HG03558 (cell line): ENCODE results near the gene MFNG.
"Not testable (repeated sequence)": the region's sequence is repeated elsewhere in the genome, so short reads cannot be mapped to it uniquely, and the experiment has no call there.

Experiments used
- ATAC-seq: cut with Tn5 transposase; IDR thresholded peaks from one replicate; pipeline ENCODE4 v1.9.1; 2021; ENCODE audit warnings: moderate number of reproducible peaks; ENCODE audit not compliant: unreplicated experiment; ENCODE audit errors: extremely low read depth

Gene MFNG, protein sequence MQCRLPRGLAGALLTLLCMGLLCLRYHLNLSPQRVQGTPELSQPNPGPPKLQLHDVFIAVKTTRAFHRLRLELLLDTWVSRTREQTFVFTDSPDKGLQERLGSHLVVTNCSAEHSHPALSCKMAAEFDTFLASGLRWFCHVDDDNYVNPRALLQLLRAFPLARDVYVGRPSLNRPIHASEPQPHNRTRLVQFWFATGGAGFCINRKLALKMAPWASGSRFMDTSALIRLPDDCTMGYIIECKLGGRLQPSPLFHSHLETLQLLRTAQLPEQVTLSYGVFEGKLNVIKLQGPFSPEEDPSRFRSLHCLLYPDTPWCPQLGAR

DNA sequence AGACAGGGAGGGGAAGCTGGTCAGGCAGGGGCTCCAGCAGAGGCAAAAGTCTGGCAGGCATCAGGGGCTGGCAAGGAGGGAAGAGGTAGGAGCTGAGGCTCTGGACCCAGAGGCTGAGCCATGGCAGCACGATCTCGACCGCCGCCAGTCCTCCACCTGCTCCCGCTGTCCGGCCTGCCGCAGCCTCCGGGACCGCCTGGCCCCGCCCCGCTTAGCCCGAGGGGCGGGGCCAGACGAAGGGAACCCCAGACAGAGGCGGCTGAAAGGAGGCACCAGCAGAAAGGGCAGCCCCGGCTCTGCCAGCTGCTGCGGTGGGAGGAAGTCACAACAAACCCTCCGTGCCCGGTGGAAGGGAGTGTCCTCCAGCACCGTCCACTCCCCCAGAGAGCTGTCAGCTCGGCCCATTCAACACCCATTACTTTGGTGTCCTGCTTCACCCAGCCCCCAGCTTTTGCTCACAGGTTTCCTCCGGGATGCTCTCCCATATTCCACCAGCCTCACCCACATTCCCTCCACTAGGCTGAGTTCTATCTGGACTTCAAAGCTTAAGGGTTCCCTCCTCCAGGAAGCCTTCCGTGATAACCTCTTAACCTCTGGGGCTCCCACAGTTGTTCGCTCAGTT is at the start of gene MFNG:
MFNG (minus strand) TSS at position 161 of the 622 bp plus-strand sequence. CDS start 207 bp downstream, outside the sequence.
- no peak for ATAC-seq

DNA sequence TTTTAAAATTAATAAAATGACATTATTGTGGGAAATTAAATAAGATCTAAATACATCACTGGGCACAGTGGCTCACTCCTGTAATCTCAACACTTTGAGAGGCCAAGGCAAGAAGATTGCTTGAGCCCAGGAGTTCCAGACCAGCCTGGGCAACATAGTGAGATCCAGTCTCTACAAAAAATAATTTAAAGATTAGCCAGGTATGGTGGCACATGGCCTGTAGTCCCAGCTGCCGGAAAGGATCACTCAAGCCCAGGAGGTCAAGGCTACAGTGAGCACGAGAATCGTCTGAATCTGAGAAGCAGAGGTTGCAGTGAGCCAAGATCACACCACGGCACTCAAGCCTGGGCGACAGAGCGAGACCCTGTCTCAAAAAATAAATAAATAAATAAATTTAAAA is 49.0 kb upstream of the MFNG start:
- ATAC-seq = no peak

DNA sequence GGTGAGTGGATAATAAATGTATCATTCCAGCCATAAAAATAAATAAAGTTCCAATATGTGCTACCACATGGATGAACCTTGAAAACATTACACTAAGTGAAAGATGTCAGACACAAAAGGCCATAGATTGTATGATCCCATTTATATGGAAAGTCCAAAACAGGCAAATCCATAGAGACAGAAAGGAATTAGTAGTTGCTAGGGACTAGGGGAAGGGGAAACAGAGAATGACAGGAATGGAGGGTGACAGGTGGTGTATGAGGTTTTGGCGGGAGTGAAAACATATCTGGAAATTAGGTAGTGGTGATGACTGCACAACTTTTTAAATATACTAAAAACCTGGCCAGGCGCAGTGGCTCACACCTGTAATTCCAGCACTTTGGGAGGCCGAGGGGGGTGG is 48.3 kb upstream of the MFNG start:
- ATAC-seq = no peak

DNA sequence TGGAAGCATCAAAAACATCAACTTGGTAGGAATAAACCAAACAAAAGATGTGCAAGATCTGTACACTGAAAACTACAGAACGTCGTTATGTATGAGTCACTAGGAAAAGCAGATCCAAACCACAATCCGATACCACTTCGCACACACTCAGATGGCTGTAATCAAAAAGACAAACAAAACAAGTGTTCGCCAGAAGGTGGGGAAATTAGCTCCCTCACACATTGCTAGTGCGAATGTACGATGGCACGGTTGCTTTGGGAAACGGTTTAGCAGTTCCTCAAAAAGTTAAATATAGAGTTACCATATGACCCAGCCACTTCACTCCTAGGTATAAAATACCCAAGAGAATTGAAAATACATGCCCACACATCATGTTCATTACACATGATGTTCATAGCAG is 47.8 kb upstream of the MFNG start:
- ATAC-seq = no peak

DNA sequence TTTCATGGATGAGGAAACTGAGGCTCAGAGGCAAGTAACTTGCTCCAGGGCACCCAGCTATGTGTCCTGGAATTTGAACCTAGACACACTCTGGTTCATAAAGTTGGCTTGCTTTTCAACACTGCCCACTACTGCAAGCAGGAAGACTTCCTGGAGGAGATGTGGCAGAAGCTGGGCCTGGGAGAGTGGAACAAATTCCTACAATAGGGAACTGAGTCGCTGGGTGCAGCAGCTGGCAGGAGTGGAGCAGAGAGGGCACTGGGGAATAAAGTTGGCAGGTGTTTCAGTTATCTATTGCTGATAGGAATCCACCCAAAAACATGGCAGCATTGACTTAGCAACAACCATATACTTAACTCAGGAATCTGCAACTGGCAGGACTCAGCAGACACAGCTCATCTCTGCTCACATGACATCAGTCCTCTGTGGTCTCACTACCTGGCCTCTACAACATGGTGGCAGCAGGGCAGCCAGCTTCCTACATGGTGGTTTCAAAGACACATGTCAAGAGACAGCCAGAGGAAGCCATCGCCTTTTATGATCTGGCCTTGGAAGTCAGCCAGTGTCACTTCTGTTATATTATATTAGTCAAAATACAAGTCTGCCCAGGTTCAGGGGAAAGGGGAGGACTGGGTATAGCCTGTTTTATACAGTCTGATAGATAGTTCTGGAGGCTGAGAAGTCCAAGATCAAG is 43.6 kb upstream of the MFNG start:
- no peak for ATAC-seq

DNA sequence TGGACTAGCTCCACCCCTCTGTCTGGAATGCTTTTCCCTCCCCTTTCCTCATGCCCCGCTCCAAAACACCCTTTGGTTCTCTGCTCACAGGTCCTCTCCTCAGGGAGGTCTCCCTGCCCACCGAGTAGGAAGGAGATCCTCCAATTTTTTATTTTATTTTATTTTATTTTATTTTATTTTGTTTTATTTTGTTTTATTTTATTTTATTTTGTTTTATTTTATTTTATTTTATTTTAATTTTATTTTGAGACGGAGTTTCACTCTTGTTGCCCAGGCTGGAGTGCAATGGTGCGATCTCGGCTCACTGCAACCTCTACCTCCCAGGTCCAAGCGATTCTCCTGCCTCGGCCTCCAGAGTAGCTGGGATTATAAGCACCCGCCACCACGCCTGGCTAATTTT is 41.8 kb upstream of the MFNG start:
- not testable (repeated sequence) for ATAC-seq

DNA sequence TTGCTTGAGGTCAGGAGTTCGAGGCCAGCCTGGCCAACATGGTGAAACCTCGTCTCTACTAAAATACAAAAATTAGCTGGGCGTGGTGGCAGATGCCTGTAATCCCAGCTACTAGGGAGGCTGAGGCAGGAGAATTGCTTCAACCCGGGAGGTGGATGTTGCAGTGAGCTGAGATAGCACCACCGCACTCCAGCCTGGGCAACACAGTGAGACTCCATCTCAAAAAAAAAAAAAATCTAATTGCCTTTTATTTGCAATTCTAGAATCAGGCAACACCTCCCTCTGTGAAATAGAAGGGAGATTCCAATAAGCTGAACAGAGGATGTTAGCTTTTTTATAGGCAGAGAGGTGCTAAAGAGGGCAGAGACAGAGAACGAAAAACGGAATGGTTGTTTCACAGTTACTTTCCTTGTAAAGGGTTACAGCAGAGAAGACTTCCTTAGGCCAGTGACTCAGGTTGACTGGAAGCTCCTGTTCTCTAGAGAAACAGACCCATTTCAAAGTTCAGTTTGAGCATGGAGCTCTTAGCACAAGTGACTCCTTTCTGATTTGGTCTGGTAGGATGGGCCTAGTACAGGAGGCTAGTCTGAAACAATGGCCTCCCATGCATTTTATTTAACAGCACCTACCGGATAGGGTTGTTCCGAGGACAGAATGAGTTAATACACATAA is 41.0 kb upstream of the MFNG start:
- ATAC-seq = not testable (repeated sequence)

DNA sequence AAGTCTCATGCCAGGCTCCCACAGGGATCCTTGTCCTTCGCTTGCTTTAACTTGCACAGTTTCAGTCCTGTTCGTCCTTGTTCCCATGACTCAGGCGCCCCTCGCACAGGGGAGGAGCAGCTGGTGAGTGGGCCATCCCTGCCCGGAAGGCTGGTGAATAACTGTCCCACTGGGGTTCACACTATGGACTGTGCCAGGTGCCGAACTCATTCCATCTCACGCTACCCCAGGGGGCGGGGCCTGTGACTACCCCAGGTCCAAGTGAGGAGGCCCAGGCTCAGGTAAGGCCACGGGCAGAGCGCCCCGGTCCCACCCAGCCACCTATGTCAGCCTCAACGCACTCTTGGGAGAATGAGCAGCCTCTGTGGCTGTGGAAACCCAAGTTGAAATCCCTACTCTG is 40.2 kb upstream of the MFNG start:
- no peak for ATAC-seq

DNA sequence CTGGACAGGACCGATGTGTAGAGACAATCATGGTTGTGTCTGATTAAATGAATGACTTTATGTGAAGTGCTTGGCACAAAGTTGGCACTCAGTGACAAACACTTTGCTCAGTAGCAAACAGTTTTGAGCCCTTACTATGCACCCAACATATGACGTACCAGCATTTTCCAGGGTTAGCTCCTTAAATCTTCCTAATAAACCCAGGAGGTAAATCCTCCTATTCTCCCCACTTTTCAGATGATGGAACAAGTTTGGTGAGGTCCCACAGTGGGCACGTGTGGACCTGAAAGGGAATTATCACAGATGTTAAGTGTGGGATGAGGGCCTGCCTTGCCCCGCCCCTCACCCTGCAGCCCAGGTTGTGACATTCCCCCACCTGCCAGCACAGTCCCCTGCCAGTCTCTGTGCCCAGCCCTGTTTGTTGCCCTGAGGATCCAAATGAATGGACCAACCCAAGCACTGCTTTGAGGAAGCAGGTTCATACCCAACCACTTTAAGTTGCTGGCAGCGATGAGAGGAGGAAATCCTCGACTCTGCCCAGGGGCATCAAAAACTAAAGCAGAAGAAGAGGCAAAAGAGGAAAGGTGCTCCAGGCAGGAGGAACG is 39.7 kb upstream of the MFNG start:
- no peak for ATAC-seq

DNA sequence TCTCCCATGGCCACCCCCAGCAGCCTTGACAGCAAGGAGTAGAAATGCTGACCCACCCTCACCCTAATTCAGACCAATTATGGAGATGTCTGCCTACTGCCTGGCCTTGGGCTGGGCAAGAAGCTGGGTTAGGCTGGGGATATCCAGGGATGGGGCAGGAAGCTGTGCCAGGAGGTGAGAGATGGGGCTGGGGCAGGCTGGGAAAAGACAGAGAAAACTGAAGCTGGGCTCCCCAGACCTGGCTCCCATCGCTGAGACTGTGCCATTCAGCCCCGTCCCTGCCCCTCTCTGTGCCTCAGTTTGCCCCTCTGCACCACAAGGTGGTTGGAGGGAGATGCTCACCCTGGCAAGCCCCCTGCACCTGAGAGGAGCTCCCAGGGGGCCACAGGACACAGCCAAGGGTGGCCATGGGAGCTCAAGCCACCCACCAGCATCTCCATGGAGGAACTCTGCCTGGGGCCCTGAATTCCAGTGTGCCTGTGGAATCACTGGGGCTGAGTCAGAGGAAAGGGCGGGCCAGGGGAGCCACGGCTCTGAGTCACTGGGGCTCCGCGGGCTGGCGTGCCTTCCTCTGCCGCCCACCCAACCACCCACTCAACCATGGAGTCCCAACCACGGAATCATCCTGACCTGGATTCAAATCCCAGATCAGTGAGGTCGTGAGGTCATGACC is 39.0 kb upstream of the MFNG start:
- ATAC-seq = no peak

DNA sequence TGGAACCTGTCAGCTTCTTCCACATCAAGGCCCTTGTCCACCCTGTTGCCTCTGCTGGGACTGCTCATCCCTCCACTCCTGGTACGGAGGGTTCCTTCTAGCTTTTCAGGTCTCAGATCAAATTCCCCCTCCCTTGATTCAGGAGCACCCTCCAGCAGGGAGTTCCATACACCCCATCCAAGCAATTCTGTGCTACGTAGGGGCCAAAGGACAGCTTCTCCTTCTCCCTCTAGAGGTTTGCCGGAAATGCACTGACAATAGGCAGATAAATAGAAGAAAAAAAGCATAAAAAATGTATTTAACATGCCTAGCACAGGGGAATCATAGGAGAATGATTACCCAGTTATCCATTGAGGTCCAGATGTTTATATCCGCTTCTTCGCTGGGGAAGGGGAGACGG is 36.3 kb upstream of the MFNG start:
- no peak for ATAC-seq

DNA sequence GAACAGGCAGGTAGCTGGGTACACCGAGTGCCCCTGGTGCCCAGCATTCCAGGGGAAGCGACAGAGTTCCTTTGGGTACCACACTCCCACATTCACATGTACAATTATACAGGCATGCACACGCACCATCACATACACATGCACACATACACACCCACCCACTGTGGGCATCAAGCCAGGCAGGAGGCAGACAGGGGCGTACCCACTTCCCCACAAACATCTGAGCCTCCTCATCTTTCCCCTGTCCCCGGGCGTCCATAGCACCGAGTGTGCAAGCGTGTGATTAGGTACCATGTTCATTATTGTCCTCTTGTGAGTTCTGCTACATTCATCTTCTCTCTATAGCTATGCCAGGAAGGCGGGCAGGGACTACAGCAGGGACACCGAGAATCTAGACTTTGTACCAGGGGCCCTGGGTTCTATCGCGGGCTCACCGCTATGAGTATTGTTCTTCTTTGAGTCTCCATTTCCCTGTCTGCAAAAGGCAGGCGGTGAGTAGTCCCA is 35.1 kb upstream of the MFNG start:
- no peak for ATAC-seq

DNA sequence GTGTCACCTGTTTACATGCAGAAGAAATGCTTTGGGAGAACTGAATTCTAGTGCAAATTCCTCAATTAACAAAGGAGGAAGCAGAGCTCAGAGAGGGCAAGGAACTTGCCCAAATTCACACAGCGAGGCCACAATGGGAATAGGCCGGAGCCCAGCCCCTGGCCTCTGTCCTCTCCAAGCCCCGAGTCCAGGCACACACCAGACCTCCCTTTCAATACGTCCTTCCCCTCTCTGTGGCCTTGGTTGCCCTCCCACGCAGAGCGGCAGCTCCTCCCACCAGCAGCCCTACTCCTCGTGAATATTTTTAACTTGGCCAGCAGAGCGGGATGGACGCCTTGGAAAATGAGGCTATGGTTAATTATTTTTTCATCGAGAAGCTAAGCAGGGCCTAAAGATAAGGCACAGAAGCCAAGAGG is 34.6 kb upstream of the MFNG start:
- no peak for ATAC-seq

DNA sequence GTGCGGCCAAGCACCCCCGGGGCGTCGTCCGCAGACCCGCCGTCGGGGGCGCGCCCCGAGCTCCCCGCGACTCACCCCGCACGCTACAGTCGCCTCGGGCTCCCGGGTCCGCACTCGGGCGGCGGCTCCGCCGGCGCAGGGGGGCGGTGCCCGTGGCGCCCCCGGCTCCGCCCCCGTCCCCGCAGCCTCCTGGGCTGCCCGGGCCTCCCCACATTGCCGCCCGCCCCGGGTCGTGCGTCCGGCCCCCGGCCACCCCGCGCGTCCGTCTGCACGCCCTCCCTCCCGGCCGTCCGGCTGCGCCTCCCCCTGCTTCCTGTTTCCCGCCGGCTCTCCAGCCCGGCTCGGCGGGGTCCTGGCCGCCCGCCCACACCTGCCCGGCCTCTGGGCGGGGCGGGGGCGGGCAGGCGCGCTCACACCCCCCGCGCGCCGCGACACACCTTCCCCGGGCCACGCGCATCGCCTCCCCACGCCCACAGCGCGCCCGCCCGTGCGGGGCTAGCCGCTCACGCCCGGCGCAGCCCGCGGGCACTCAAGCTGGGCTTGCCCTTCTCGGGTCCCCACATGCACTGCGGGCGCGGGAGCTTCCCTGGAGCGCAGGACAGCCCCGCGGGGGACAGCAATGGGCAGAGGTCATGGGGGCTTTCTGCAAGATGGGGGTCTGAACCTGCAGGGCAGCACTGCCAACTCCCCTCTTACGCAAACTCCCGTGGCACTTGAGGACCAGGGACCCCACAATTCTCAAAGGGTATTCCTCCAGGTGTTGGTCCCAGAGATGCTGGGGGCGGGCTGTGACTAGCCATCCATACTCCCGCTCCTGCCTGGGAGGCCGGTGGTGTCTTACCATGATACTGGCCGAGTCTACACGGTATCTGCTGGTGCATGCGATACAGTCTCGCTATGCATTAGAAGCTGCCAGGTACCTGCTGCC is 33.3 kb upstream of the MFNG start, which contains the start of gene CARD10:
CARD10 (minus strand) TSS at position 148 of the 928 bp plus-strand sequence. CDS start 215 bp downstream, outside the sequence.
- ATAC-seq = no peak

DNA sequence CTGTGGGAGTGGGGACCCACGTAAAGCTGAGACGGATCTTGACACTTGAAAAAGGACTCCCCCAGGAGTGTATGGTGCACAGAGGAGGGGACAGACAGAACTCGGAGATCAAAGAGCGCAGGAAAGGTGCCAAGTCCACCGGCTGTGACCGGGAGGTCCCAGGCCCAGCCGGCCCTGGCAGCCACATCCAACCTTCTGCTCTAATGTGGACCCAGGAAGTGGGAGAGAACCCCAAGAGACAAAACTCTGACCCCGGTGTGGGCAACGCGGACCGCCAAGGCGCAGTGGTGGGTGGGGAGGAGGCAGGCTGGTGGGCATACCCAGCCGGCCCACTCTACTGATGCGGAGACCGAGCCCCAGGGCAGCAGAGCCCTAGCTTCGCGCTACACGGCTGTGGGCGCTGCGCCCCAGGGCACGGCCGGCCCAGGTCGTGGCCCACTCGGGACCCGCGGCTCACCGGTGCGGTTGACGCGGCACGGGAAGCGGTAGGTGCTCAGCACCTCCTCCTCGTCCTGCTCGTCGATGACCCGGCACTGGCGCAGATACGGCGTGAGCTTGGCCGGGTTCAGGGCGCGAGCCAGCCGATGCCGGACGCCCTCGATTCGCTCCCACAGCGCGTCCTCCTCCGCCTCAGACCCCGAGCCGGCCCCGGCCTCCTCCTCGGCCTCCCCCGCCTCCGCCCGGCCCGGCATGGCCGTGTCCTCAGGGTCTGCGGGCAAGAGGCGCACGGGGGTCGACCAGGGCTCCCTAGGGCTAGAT is 32.5 kb upstream of the MFNG start:
- no peak for ATAC-seq

DNA sequence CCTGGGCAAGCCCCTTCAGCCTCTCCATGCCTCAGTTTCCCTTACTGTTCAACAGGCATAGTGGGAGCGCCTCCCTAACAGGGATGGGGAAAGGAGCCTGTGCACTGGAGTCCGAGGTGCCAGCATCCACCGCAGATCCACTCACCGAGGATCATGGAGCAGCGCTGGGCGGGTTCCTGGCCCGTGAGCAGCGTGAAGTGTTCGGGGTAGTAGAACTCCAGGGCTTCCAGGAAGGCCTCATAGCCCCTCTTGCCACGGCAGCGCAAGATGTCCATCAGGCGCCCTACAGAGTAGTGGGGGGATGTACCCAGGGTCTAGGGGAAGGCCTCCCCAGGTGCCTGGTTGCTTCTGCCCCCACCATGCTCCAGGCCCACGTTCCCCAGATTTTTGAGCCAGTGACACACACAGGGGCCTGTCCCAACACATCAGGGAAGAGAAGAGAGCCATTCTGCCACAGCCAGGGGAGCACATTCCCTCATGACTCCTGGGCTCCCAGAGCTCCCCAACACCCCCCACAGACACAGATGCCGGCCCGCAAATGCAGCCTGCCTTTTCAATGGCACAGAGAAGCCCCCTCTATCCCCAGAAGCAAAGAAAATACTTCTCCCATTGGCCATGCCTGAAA is 31.8 kb upstream of the MFNG start:
- ATAC-seq = no peak

DNA sequence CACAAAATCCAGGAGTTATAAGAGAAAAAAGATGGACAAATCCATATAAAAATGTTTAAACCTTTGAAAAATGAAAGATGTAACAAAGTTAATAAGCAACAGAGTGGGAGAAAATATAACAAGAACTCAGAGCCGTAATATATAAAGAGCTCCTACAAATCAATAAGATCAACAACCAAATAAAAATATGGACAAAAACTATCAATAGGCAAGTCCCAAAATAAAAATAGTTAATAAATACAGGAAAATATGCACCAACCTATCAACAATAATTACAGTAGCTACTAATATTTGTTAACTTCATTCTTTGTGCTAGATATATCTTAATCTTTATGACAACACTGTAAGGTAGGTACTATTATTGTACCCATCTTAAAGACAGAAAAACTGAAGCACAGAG is 30.3 kb upstream of the MFNG start:
- no peak for ATAC-seq
